NCI-H146 (cell line): ENCODE measurements around the gene CLCN5.
A peak's percentile ranks its signal among the peaks of the same experiment; 100 is the strongest.

Experiments used
- DNase-seq: peaks from one replicate; lab custom pipeline; 2025; lab: John Stamatoyannopoulos, UW

Gene CLCN5

DNA sequence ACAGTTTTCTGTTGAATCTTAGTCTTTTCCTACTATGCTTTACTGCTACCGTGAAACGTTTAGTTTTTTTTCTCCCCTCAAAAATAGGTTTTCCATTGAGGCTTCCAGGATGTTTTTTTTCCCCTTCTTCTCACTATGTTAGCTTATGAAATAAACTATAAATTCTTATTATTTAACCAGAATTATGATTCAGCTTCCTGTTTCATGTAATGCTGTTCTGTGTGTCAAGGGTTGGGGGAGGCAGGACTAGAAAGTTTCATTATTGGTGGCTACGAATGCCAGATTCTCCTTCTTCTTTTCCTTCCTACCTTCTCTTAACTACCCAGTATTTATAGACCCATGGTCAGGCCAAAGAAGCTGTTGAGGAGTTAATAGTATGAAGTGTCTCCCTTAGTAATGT, 11.8 kb downstream of the CLCN5 start:
- no peak for DNase-seq

DNA sequence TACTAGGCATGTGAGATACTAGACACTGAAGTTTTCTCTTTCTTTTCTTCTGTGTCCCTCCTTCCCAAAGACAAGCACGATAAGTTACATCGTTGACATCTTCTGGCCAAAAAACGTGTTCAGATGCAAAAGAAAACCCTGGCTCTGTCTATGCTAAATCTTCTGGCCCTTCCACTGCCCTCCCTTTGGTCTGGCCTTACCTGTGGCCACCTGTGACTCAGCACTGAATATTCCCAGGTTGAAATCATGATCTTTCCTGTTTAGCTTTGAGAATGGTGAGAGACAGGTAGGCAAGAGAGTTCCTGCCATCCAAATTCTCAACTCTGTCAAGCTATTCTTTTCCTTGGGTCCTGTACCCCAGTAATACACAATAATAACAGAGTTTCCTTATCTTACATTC, 12.3 kb downstream of the CLCN5 start:
- DNase-seq, result no peak

GRCh38 chrX:49947781-49948180, 25.4 kb downstream of the CLCN5 start:
- DNase-seq, result no peak

DNA sequence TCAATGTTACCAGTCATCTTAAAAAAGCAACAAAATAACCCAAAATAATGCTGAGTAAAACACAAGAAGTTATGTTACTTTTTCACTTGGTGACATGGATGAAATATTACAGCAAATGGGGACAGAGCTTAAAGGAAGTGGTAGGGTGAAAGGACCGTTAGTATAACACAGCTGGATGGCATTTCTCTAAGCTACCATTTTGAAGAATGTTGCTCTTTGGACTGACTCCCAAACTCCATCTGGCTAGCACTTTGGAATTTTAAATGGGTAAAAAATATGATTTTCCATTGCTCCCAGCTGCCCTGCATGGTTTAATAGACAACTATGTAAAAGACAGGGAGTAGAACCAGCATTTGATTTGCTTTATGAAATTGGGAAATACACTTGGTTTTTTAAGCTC, 27.6 kb downstream of the CLCN5 start:
- no peak for DNase-seq

- DNase-seq, result no peak
These were observed 29.3 kb downstream of the CLCN5 start for GRCh38 chrX:49951524-49952193.

DNA sequence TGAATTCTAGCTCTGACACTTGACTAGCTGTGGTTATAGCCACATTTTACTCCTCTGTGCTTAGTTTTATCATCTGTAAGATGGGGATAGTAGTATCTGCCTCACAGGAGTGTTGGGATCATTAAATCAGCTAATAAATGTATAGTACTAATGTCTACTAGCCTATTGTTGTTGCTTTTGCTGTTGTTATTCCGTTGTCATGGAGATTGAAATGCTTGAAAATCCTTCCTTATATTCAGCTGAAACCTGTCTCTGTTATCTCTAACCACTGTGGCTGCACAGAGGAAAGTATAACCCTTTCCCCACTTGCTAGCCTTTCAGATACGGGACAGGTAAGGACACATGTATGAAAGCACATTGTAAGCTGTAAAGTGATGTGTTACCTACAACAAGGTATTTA, 33.9 kb downstream of the CLCN5 start:
- DNase-seq, result no peak

DNA sequence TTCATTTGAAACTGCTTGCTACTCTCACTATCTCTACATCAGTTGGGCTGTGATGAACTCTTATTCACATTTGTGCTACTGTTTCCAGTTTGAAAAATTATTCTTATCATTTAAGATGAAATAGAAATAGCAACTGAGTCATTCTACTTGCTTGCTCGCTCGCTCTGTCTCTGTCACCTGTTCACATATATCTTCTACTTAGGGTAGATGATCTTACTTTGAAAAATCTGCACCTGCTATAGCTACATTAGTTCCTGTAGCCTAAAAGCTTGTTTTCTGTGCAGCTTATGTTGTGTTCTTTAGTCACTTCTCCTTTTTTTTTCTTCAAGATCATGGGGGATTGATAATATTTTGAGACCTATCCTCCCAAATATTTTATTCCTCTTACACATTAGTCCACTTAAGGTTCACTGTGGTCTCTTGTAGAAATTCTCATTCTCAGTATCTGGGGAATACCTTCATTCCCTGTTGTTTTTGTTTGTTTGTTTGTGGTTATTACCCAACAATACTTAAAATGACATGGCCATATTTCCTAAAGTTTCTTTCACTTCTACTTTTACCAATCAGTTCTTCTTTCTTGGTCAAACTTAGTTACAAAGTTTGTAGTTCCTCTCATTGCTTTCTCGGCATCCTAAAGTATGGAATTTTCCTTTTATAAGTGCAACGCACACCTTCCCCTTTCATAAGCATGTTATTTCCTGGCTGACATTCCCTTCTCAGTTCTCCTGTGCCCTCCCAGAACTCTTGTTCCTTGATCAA, 36.5 kb downstream of the CLCN5 start:
- DNase-seq, result no peak

- no peak for DNase-seq
These were observed 37.2 kb downstream of the CLCN5 start for GRCh38 chrX:49959602-49960001.

- no peak for DNase-seq
These were observed 37.7 kb downstream of the CLCN5 start for GRCh38 chrX:49960061-49960460.

GRCh38 chrX:49970674-49971073, 48.3 kb downstream of the CLCN5 start:
- DNase-seq, result no peak

DNA sequence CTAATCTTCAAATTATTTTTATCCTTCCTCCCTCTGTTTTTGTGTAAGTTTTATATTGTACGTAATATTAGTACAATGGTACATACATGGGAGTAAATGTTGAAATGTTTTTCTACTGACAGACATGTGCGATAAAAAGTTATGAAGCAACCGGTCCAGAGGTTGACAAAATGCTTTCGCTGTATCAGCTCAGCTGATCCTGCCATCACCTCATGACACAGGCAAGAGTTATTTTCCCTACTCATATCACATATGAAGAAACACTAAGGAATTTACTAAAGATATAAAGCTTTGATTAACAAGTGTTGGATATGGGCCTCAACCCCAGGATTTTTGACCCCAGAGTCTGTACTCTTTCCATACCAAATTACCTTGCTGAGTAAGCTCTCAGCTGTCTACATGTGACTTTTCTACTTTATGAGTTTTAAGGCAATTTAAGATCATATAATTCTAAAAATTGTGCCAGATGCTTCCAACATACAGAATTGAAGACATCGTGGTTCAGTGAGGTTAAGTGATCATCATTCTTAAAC, 50.0 kb downstream of the CLCN5 start:
- DNase-seq, result no peak

GRCh38 chrX:49976682-49977197, 54.3 kb downstream of the CLCN5 start:
- DNase-seq, result no peak

DNA sequence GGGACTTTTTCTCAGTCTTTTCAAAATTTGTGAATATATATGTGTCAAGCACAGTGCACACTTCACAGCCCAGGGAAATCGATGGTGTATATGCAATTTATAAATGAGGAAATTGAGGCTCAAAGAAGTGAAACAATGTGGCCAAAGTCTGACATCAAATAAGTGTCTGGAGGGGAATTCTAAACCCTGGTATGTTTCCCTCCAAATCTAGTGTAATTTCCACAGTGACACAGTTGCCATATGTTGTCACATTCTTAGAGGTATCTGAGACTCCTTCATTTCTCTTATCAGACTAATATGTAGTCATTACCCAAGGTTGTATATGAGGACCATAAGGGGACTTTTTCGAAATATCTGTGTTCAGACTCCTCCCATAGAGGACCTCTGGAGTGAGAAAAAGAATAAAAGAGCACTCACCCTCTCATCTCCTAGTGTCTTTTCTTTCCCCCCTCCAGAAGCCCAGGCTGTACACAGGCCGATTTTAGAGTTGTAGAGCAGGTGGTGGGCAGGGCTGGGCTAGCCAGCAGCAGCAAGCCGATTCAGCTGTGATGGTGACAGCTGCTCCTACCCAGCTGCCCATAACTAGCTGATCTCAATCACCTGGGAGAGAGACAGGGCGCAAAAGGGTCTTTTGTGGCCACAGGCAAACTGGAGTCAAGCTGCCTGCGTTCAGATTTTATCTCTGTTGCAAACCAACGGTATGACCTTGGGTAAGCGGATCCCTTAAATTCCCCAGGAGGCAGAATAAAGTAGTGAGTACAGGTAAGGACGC, 55.1 kb downstream of the CLCN5 start:
- DNase-seq, result peak; percentile 38

DNA sequence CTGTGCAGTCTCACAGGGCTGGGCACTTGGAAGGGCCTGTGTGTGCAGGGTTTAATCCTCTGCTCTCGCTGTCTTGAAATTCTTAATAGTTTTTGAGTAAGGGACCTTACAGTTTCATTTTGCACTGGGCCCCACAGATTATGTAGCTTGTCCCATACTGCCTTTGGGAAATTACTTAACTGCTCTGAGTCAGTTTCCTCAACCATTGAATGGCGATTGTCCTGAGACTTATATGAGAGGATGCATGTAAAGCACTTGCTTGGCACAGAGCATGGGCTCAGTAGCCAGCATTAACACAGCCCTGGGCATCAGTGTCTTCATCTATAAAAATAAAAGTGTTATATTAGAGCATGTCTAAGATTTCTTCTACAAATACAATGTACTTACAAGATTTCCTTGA, 55.8 kb downstream of the CLCN5 start:
- no peak for DNase-seq

DNA sequence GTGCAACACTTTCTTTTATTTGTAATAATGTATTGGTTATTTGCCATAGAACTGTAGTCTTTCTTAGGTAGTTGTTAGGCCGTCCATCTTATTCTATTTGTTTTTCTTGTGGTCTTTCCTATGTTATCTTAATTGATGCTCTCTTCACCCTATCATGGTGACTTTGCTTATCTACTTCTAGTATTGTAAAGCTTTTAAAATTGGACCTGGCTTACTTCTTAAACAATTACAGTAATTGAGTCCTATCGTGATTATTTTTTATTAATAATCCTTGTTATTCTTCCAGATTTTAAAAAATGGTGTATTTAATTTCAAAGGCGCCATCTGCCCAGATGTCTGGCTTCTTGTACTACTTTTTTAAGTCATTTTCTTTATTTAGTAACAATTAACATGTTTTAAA, 63.7 kb downstream of the CLCN5 start:
- no peak for DNase-seq

GRCh38 chrX:49987651-49988050, 65.3 kb downstream of the CLCN5 start:
- DNase-seq, result no peak

- DNase-seq, result no peak
These were observed 65.7 kb downstream of the CLCN5 start for GRCh38 chrX:49988143-49988542.

DNA sequence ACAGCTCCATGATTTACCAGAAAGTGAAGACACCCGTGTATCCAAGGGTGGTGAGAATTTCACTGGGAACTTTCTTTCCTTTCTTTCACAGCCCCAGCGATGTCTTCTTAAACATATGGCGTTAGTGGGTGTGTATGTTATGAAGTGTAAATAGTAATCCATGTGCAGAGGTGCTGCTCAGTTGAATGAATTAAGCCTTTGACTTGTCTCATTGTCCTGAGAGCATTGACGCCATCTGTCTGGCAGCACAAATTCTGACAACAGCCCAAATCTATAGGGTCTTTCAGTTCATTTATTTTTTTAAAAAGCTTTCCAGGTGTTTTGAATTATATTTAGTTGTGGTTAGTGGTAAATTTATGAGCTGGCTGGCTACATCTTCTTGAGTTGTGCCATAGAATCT, 69.4 kb downstream of the CLCN5 start:
- no peak for DNase-seq

GRCh38 chrX:49992853-49993252, 70.5 kb downstream of the CLCN5 start:
- no peak for DNase-seq

GRCh38 chrX:49993661-49994060, 71.3 kb downstream of the CLCN5 start:
- no peak for DNase-seq

DNA sequence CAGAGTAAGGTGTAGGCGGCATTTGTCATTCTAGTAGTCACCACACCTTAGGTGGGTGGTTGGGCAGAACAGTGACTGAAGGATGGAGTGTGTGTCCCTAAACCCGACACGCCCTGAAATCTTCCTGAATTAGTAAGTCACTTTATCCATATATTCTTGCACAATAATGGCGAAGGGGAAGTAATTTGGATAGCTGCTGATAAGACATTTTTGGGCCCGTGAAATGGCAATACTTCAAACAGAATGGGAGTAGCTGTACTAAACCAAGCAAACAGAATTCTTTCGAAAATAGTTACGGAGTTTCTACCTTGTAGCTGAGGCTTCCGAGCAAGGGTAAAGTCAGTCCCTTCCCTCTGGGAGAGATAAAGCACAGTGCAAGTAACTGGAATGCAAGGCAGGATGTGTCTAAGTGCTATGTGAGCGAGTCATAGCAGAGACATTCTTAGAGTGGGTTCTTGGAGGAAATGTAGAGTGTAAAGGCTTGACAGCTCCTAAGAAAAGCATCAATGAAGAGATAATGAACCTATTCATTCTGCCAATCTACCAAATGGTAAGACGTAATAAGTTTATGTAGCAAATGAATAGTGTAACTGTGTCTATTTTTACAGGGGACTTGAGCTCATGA, 72.8 kb downstream of the CLCN5 start:
- no peak for DNase-seq

- DNase-seq, result no peak
These were observed 73.5 kb downstream of the CLCN5 start for GRCh38 chrX:49995795-49996455.
